H1 (cell line): ENCODE data around the gene RPTOR. TPM values are rescaled to one million over a fixed set of nuclear protein-coding genes. Genes with fewer than 3 reads are reported as not detected.

Source experiments
- CTCF ChIA-PET: fragments of 300-600 bp; sonication (Branson Sonifier 250); formaldehyde crosslinking; loops from one replicate; lab custom pipeline; 2021; ENCODE audit not compliant: partially characterized antibody; lab: Charles Lee
- POLR2A ChIA-PET: fragments of 300-600 bp; sonication (Branson Sonifier 250); formaldehyde crosslinking; loops from one replicate; lab custom pipeline; 2021; ENCODE audit warnings: inconsistent platforms; ENCODE audit not compliant: partially characterized antibody; lab: Charles Lee
- DNase-seq, 2 experiments: peaks; one replicate each; pipeline versions ENCODE4 v3.0.0 to v3.0.0-alpha.2; 2010 to 2022; ENCODE audit warnings: low spot score in 2 of 2, low read depth in 1 of 2, mixed read lengths in 1 of 2
- FAIRE-seq: peaks from 2 replicates; lab custom pipeline; 2011; peaks lifted over from hg19 to GRCh38; lab: Jason Lieb, UNC
- H2AFZ ChIP-seq: 2 replicates; pipeline ENCODE4 v1.8.1; 2012; ENCODE audit warnings: low read length, inconsistent platforms
- H2AK5ac ChIP-seq: 2 replicates; pipeline ENCODE4 v1.6.1; 2013; ENCODE audit warnings: low read depth, low read length
- H2BK120ac ChIP-seq: replicated peaks from 2 replicates; pipeline ENCODE3; 2013; ENCODE audit warnings: low read depth, low read length, inconsistent platforms
- H2BK12ac ChIP-seq: 2 replicates; pipeline ENCODE4 v1.6.1; 2013; ENCODE audit warnings: low read depth, low read length
- H2BK15ac ChIP-seq: 2 replicates; pipeline ENCODE4 v1.6.1; 2013; ENCODE audit warnings: low read length
- H2BK20ac ChIP-seq: 2 replicates; pipeline ENCODE4 v1.6.1; 2013; ENCODE audit warnings: low read length
- H2BK5ac ChIP-seq: 2 replicates; pipeline ENCODE4 v1.6.1; 2013; ENCODE audit warnings: low read depth, low read length
- H3K14ac ChIP-seq: 2 replicates; pipeline ENCODE4 v1.6.1; 2013; ENCODE audit warnings: inconsistent platforms; ENCODE audit not compliant: insufficient read length
- H3K18ac ChIP-seq: 2 replicates; pipeline ENCODE4 v1.6.1; 2013; ENCODE audit warnings: low read length; ENCODE audit errors: extremely low read depth
- H3K23ac ChIP-seq: 2 replicates; pipeline ENCODE4 v1.6.1; 2013; ENCODE audit warnings: inconsistent platforms; ENCODE audit not compliant: insufficient read length
- H3K23me2 ChIP-seq: 2 replicates; pipeline ENCODE4 v1.6.1; 2013; ENCODE audit warnings: low read depth, low read length
- H3K27ac ChIP-seq: 2 replicates; pipeline ENCODE4 v1.6.1; 2011; ENCODE audit warnings: low read depth, low read length, inconsistent platforms
- H3K27me3 ChIP-seq, 4 experiments: replicated peaks in 1 of 4; 1 replicate in 1 of 4; 2 replicates in 3 of 4; pipeline versions ENCODE4 v1.6.1 to v1.8.1; 2011 to 2013; ENCODE audit warnings: low read length in 3 of 4, mild to moderate bottlenecking in 3 of 4, inconsistent platforms in 2 of 4, mixed read lengths in 2 of 4, moderate library complexity in 1 of 4; ENCODE audit not compliant: control insufficient read depth in 3 of 4, insufficient read depth in 3 of 4; ENCODE audit errors: extremely low read depth in 1 of 4
- H3K36me3 ChIP-seq, 4 experiments: 2 replicates each; pipeline versions ENCODE4 v1.6.1 to v1.8.1; 2011 to 2013; ENCODE audit warnings: mild to moderate bottlenecking in 4 of 4, low read length in 3 of 4, moderate library complexity in 2 of 4, control low read depth in 1 of 4, inconsistent platforms in 1 of 4; ENCODE audit not compliant: insufficient read depth in 4 of 4, control insufficient read depth in 2 of 4
- H3K4ac ChIP-seq: replicated peaks from 2 replicates; pipeline ENCODE3; 2013; ENCODE audit warnings: low read length, low read depth, mixed read lengths, inconsistent platforms; ENCODE audit not compliant: insufficient read length
- H3K4me1 ChIP-seq, 4 experiments: replicated peaks in 1 of 4; 1 replicate in 1 of 4; 2 replicates in 3 of 4; pipeline versions ENCODE4 v1.6.1 to v1.8.1; 2011 to 2013; ENCODE audit warnings: low read length in 3 of 4, inconsistent platforms in 2 of 4, mixed read lengths in 1 of 4; ENCODE audit not compliant: insufficient read depth in 4 of 4, control insufficient read depth in 3 of 4
- H3K4me2 ChIP-seq, 2 experiments: 2 replicates each; pipeline versions ENCODE4 v1.6.1 to v1.8.1; 2011 to 2013; ENCODE audit warnings: low read depth in 2 of 2, low read length in 2 of 2, control low read depth in 1 of 2, inconsistent platforms in 1 of 2, mild to moderate bottlenecking in 1 of 2; ENCODE audit not compliant: insufficient read depth in 1 of 2
- H3K4me3 ChIP-seq, 4 experiments: fragments of 200-600, 300-600 bp in 1 of 4; sonication (generic), shearing (Covaris generic), sonication (Bioruptor Twin) in 1 of 4; 2 replicates each; pipeline versions ENCODE4 v1.5.1 to v1.8.1; 2011 to 2016; ENCODE audit warnings: low read length in 4 of 4, low read depth in 3 of 4, control low read depth in 2 of 4, inconsistent platforms in 2 of 4, mild to moderate bottlenecking in 2 of 4, mixed read lengths in 1 of 4, moderate library complexity in 1 of 4; ENCODE audit not compliant: insufficient read depth in 2 of 4; ENCODE audit errors: extremely low read depth in 1 of 4
- H3K56ac ChIP-seq: replicated peaks from 2 replicates; pipeline ENCODE3; 2013; ENCODE audit warnings: low read depth, mild to moderate bottlenecking, mixed read lengths, low read length, inconsistent platforms; ENCODE audit not compliant: insufficient read length
- H3K79me1 ChIP-seq: 2 replicates; pipeline ENCODE4 v1.6.1; 2013; ENCODE audit warnings: low read depth, low read length, control low read depth
- H3K79me2 ChIP-seq, 2 experiments: 2 replicates each; pipeline versions ENCODE4 v1.6.1 to v1.8.1; 2012 to 2013; ENCODE audit warnings: low read length in 2 of 2, mild to moderate bottlenecking in 2 of 2, inconsistent platforms in 1 of 2; ENCODE audit not compliant: insufficient read depth in 2 of 2, control insufficient read depth in 1 of 2
- H3K9ac ChIP-seq, 4 experiments: replicated peaks in 1 of 4; 1 replicate in 1 of 4; 2 replicates in 3 of 4; pipeline versions ENCODE4 v1.6.1 to v1.8.1; 2011 to 2013; ENCODE audit warnings: low read depth in 3 of 4, low read length in 3 of 4, control low read depth in 2 of 4, mild to moderate bottlenecking in 2 of 4, moderate library complexity in 2 of 4, inconsistent platforms in 1 of 4; ENCODE audit errors: extremely low read depth in 1 of 4
- H3K9me3 ChIP-seq, 2 experiments: 2 replicates each; pipeline versions ENCODE4 v1.6.1 to v1.8.1; 2012 to 2013; ENCODE audit warnings: mild to moderate bottlenecking in 2 of 2, moderate library complexity in 2 of 2, control low read depth in 1 of 2, inconsistent platforms in 1 of 2, low read depth in 1 of 2, low read length in 1 of 2, mixed read lengths in 1 of 2; ENCODE audit not compliant: insufficient read depth in 2 of 2
- H4K20me1 ChIP-seq, 2 experiments: replicated peaks in 1 of 2; 2 replicates each; pipeline versions ENCODE3 to v1.8.1; 2011 to 2013; ENCODE audit warnings: inconsistent platforms in 2 of 2, low read length in 2 of 2, mild to moderate bottlenecking in 1 of 2; ENCODE audit not compliant: insufficient read depth in 2 of 2, control insufficient read depth in 1 of 2
- H4K5ac ChIP-seq: 2 replicates; pipeline ENCODE4 v1.6.1; 2013; ENCODE audit warnings: low read length, low read depth, mixed read lengths, inconsistent platforms; ENCODE audit not compliant: insufficient read length
- H4K8ac ChIP-seq: 2 replicates; pipeline ENCODE4 v1.8.0; 2013; ENCODE audit warnings: mild to moderate bottlenecking, moderate library complexity, low read length, inconsistent platforms; ENCODE audit not compliant: insufficient read depth; ENCODE audit errors: extremely low read depth
- H4K91ac ChIP-seq: replicated peaks from 2 replicates; pipeline ENCODE3; 2013; ENCODE audit warnings: low read length, mixed read lengths, inconsistent platforms; ENCODE audit not compliant: insufficient read length
- BACH1 ChIP-seq: IDR thresholded peaks from 2 replicates; pipeline ENCODE4 v1.6.1; 2012; ENCODE audit warnings: low read length, improper control_type of control experiment
- POLR2A ChIP-seq, 2 experiments: IDR thresholded peaks; 1 replicate in 1 of 2; 2 replicates in 1 of 2; pipeline ENCODE4 v1.6.1; 2011; ENCODE audit warnings: low read depth in 2 of 2, low read length in 2 of 2, mild to moderate bottlenecking in 2 of 2; ENCODE audit errors: control extremely low read depth in 1 of 2
- WGBS, 2 experiments: shearing (Covaris generic) in 1 of 2; methylation state at CpG; one replicate each; pipeline versions ENCODE4 v1.1.6 to v1.1.7; 2013 to 2015; ENCODE audit warnings: low lambda C conversion rate in 2 of 2, mixed read lengths in 2 of 2, inconsistent platforms in 1 of 2, low coverage in 1 of 2, missing lambda C conversion rate in 1 of 2; ENCODE audit not compliant: insufficient replicate concordance in 2 of 2, insufficient coverage in 1 of 2, insufficient read length in 1 of 2; ENCODE audit errors: extremely low coverage in 1 of 2, missing lambda C conversion rate in 1 of 2; 5-methylcytosine and 5-hydroxymethylcytosine counted together
- polyA plus RNA-seq, 7 experiments: library from polyadenylated mRNA; depleted of rRNA in 3 of 7; stranded (reverse) in 5 of 7; unstranded in 2 of 7; fragments of >200 nt in 5 of 7; fragments of 200-250 nt in 2 of 7; gene quantifications; 1 replicate in 5 of 7; 2 replicates in 1 of 7; 4 replicates in 1 of 7; pipeline versions ENCODE4 v1.2.1 to v1.2.3, GENCODE V29; 2011 to 2013; ENCODE audit warnings: missing spikeins in 2 of 7, mixed read lengths in 2 of 7
- total RNA-seq: library from RNA; stranded (reverse); fragmentation: NEBNext Ultra II Directional; extraction: Animal tissue kit (Norgen Biotek cat#: 25700); gene quantifications from 2 replicates; pipeline ENCODE4 v1.2.1, GENCODE V29; 2021

The RPTOR gene
- total and polyA plus RNA-seq, 2 of the 8 experiments (the other 6 are each of a cell fraction or from before 2014, with no cell fraction given) = 6.9 to 28.7 TPM

GRCh38 chr17:80885947-80886582 lies 341.4 kb downstream of the RPTOR start:
- Histone ChIP-seq H2BK5ac (no peak overlapping the region), H3K23me2 (no peaks in the 10 kb centered on the region)
- CTCF ChIA-PET = interaction anchor here (0.5 to 5.0 kb wide), 7 partner anchors 13 to 98 kb away, joined by 3 to 25 read pairs (median 4); no protein-coding TSS in a partner anchor

More at GRCh38 chr17:80885947-80886582, 341.4 kb downstream of the RPTOR start:
- H3K36me3 ChIP-seq = peaks cover 0 to 10% (median 0%) of the 10 kb centered on the region in 4 experiments; a peak in 1 of 8 replicates
- TF ChIP-seq BACH1 (no peak), POLR2A (IDR thresholded peaks at IDR 0.05; ENCODE audit: control extremely low read depth in 1 of 2, low read depth in 2 of 2, low read length in 2 of 2) (no peak)
- TF ChIP-seq, all 59 proteins: peak for 0
- Histone ChIP-seq H4K8ac (no peak overlapping the region), H3K4me1 (no peaks in the 10 kb centered on the region), H3K14ac (no peak overlapping the region), H3K18ac (no peak overlapping the region), H2BK15ac (no peak overlapping the region), H3K56ac (no peak overlapping the region), H2AFZ (no peak overlapping the region), H3K27me3 (no peaks in the 10 kb centered on the region), H3K4ac (no peak overlapping the region), H2BK12ac (no peak overlapping the region), H2BK20ac (no peak overlapping the region), H3K4me2 (no peak overlapping the region), H3K4me3 (no peak overlapping the region), H2BK120ac (no peak overlapping the region), H4K20me1 (peaks cover 0 to 1% of the 10 kb centered on the region in 2 experiments), H3K79me2 (no peaks in the 10 kb centered on the region), H3K23ac (no peak overlapping the region), H4K91ac (no peak overlapping the region), H3K27ac (no peak overlapping the region), H3K9me3 (no peaks in the 10 kb centered on the region), H3K9ac (no peak overlapping the region), H4K5ac (no peak overlapping the region), H2AK5ac (no peak overlapping the region), H3K79me1 (no peaks in the 10 kb centered on the region)
- 93% methylated on average over 22 of the region's 22 CpGs; no CpG with 5 or more reads in 1 of the 2 experiments for WGBS, 2 experiments
- no peak for DNase-seq
- POLR2A ChIA-PET = no interaction called here
- FAIRE-seq = no peak
